GM19463 (cell line): ENCODE measurements around the gene CPNE6.
A peak's percentile ranks its signal among the peaks of the same experiment; 100 is the strongest.

Experiments
- ATAC-seq: cut with Tn5 transposase; IDR thresholded peaks from one replicate; pipeline ENCODE4 v1.9.1; 2021; ENCODE audit warnings: mild to moderate bottlenecking, moderate library complexity; ENCODE audit not compliant: unreplicated experiment

Gene CPNE6

DNA sequence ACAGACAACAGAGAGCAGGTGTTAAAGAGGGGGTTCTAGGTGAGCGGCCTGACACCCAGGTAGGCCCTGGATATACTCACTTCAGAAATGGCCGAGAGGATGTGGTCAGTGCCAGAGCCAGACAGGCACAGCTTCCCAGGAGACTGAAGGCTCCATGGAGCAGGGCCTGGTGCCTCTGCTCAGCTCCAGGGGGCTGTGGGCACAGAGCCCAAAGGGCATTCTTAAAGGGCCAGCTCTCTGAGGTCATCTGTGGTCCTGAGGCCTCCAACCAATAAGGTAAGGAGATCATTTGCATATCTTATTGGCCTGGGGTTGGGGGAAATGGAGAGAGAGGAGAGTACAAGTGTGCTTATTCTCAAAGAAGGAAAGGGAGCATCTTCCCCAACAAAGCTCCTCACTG lies 13.1 kb downstream of the CPNE6 start:
- ATAC-seq: no peak

DNA sequence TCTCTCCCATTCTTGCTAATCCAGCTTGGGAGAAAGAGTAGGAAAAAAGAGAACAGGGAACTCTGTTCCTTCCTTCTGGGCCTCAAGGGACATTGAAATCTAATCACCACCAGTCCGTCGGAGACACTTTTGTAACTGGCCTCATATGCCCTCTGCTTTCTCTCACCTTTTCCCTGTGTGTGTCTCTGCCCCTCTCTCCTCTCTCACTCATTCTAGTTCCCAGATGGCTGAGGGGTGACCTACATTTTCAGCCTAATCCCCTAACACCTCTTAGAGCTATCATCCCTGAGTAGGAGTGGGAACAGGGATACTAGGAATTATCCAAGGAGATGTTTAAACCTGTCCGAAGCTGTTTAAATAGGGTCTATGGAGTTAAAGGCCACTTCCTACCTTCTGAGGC lies 13.9 kb downstream of the CPNE6 start:
- ATAC-seq: no peak

DNA sequence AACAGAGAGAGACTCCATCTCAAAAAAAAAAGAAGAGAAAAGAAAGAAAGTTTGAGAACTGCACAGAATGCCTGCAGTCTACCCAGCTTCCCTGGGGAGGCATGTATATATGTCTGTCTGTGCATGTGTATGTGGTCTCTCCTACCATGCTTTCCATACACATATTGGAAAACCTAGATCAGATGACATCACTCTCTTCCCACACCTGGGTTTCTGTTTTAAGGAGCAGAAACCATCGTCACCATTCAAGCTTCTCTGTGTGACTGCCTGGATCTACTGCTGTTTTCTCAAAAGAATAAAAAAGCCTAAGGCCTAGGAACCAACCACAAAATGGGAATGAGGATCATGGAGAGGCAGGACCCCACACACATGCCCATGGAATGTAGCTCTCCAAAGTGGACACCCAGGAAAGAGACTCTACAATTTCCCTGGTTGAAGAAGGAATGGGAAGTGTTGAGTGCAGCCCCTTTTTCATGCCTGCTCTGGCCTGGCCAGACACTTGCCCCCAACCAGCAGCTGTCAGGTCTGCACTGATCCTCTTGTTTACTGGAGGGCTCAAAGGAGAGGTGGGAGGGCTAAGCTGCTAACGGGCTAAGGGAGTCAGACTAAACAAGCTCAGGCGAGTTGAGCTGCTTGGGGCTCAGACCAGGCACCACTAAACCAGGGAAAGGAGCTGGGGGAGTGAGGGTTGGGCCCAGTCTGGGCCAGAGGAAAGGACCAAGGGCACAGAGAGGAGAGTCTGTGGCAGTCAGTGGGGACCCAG lies 15.0 kb downstream of the CPNE6 start:
- ATAC-seq: no peak

DNA sequence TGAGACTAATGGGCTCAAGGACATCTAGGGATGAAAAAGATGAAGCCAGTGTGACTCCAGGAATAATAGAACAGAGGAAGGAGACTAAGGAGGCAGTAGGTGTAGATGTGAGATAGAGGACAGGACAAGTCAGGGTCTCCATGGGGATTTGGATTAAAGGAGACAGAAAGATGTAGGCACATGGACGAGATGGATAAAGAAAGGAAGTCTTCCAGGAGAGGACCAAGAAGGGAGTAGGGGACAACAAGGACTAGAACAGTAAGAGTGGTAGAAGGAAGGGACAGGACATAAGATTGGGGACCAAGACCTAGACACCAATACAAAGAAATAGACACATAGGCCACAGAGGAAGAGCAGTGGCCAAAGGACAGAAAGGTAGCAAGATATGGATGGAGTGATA lies 15.6 kb downstream of the CPNE6 start:
- no peak for ATAC-seq

DNA sequence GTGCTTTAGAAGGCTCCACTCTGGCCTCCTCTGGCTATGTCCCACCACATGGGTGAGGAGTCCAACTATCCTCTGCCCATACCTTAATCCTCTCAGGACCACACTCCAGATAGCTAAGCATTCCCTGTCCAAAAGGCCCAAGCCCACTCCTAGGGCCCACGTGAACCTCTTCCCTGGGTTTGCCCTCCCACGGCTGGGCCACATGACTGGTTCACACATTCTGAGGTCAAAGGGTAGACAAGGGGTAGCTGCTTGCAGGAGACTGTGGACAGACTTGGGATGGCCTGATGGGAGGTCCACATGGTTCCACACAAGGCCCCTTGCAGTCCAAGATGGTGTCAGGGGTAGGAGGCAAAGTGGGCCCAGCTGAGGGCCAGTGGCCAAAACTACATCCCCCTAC lies 16.7 kb downstream of the CPNE6 start:
- ATAC-seq: no peak

DNA sequence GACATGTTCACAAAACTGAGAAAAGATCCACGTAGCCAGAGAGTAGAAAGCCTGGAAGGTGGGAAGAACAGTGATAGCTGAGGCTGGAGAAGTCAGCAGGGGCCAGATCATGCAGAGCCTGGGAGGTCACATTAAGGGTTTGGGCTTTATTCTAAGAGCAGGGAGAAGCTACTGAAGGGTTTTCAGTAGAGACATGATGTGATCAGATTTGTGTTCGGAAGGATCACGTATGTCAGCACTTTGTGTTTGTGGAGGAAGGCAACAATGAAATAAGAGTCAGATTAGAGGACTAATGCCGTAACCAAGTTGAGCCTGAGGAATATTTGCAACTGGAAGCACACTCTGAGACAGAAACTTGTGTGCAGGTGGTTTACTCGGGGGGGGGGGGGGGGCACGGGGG lies 18.5 kb downstream of the CPNE6 start:
- ATAC-seq: no peak

DNA sequence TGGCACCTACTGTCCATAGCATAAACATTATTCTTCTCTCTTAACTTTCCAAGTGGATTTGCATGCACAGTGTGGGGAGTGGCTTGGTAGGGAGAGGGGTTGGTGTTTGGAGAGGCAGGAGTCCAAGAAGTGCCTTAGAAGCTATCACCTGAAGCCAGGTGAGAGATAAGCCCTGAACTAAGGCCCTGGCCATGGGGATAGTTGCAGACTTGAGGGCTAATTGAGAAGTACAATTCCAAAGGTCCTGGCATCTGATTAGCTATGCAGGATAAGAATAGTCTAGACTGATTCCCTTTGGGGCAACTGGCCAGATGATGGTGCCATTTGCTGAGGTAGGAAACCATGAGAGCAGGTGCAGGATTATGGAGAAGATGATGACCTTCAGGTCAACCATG lies 20.7 kb downstream of the CPNE6 start:
- no peak for ATAC-seq

DNA sequence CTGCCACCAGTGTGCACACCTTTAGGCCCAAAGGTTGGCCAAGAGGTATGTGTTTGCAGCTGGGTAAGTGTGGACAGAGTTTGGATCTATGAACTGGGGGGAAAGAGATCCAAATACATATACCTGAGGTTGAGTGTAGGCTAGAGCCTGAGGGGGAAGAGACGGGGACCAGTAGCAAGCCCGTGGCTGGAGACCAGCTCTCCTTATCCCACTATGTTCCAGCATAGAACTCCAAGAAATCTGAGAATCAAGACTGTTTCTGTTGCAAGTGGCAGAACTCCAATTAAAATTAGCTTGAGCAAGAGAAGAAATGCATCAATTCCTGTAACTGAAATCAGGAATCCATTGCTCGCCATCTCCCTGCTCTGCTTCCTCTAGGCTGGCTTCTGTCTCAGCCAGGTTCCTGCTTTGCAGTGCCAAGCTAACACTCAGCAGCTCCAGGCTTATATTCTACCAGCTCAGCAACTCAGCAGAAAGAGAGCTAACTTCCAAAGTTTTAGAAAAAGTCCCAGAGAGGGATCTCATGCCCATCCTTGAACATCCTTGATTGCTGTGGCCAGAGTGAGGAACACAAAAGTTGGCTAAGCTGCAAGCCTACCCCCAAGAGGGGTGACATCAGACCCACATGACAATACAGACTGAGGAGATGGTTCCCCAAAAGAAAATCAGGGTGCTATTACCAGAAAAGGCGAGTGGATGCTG lies 21.3 kb downstream of the CPNE6 start:
- ATAC-seq: no peak

DNA sequence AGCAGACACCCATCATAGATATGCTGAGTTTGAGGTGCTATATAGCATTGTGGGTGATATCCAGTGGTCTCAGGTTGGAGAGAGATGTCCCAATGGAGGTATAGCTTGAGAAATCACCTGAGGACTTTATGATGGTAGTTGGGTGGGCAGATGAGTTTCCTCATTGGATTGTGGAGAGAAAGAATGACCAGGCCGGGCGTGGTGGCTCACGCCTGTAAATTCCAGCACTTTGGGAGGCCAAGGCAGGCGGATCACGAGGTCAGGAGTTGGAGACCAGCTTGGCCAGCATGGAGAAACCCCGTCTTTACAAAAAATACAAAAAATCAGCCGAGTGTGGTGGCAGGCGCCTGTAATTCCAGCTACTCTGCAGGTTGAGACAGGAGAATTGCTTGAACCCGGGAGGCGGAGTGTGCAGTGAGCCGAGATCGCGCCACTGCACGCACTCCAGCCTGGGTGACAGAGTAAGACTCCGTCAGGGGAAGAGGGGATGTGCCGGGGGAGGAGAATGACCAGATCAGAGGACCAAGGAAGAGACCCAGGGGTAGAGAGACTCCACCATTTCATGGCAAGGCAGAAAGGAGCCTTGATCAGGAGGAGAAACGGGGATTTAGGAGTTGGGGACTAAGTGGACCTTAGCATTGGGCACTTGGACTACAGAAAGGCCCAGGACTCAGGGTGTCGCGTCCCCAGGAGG lies 22.0 kb downstream of the CPNE6 start:
- ATAC-seq: no peak

DNA sequence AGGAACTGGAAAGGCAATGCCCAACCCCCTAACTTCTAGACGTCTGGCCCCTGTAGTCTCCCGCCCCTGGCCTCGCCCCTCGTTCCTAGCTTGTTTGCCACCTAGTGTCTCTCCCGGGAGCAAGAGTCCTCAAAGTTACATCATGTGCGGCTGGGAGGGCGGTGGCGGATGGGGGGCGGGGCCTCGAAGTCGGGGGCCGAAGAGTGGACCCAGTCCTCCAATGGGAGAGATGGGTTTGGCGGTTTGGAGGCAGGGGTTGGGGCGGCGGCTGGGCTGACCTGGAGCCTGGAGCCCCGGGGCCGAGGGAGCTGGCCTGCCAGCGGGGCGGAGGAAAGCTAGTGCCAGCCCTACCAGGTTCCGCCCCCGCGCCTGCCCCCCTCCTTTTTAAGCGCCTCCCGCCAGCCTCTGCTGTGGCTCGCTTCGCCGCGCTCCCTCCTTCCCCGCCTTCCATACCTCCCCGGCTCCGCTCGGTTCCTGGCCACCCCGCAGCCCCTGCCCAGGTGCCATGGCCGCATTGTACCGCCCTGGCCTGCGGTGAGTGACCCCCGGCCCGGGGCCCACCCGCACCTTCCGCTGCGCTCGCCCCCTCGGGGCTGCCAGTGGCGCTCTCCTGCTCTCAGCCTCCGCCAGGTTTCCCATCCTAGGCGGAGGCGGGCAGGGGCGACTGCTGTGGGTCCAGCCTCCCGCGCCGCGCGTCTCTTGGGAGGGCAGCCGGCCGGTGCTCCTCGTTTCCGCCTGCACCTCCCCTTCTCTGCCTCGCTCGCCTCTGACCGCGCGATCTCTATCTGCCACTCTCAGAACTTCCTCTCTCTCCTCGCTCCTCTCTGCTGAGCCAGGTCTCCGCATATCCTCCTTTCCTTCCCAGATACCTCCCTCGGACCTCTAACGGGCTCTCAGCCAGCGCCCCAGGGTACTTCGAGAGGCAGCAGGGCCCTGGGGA lies 22.8 kb downstream of the CPNE6 start, which contains the start of gene PCK2:
PCK2 (plus strand) TSS at position 411 of the 940 bp plus-strand sequence; CDS start at position 506, 95 bp downstream.
- peak; percentile 57 for ATAC-seq

DNA sequence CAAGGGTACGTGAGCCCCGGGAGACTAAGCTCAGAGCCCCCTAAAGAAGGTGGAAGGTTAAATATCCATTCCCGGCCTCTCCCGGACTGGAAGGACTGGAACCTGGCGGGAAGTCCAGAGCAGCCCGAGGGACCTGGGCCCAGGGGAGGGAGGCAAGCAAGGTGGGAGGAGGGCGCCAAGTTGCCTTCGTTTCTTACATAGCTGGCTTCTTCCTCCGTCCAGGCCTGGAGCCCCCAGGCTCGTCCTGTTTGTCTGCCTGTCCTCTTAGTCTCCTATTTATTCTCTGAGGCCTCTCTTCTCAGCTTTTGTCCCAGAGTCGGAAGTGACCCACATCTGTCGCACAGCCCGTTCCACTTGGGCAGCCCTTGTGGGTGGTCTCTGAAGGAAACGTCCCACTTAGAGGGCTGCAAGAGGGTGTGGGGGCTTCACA lies 23.5 kb downstream of the CPNE6 start:
- no peak for ATAC-seq

DNA sequence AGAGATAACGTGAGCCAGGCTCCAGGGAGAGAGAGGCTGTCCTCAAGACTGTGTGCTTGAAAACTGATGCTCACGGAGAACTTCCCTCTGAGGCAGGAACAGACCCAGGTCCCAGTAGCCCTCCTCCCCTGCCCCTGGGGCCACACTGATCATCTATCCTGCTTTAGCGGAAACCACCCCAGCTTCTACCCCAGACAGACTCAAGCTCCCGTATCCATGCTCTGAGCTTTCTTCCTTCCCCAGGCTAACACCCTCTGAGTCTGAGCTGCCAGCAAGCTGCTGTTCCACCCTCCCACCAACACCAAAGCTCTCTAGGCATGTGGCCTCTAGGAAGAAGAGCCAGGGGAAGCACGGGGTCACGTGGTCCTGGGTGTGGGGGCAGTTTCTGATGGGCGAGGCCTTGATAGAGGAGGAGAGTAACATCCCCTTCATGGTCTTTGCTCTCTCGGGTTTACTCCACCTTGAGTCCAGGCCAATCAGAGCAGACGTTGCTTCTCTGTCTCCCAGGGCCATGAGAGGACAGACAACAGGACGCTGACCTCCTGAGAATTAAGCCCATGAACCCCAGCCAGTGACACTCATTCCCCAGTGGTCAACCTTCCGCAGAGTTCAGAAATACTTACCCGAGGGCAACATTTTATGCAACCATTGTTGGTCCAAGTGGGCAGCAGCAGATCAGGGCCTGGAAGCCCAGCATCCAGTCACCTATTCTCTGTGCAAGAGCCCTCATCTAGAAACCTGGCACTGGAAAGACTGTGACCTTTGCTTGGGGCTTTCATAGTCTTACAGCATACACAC lies 24.1 kb downstream of the CPNE6 start:
- peak; percentile 64 for ATAC-seq

DNA sequence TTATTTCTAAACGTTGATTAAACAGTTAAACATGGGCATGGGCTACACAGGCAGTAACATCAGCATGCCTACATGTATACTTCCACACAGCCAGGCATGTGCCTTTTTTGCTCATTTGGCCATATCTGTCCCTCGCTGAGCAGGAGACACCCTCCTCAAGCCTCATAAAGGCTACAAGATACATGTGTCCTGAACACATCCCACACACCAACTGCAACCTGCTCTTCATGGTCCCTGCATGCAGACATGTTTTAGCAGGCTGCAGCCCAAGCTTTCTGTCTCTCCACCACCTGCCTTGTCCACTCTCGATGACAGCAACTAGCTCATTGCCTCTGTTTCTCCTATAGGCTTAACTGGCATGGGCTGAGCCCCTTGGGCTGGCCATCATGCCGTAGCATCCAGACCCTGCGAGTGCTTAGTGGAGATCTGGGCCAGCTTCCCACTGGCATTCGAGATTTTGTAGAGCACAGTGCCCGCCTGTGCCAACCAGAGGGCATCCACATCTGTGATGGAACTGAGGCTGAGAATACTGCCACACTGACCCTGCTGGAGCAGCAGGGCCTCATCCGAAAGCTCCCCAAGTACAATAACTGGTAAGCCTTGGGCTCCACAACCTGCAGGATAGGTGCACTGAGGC lies 25.3 kb downstream of the CPNE6 start:
- ATAC-seq: no peak

DNA sequence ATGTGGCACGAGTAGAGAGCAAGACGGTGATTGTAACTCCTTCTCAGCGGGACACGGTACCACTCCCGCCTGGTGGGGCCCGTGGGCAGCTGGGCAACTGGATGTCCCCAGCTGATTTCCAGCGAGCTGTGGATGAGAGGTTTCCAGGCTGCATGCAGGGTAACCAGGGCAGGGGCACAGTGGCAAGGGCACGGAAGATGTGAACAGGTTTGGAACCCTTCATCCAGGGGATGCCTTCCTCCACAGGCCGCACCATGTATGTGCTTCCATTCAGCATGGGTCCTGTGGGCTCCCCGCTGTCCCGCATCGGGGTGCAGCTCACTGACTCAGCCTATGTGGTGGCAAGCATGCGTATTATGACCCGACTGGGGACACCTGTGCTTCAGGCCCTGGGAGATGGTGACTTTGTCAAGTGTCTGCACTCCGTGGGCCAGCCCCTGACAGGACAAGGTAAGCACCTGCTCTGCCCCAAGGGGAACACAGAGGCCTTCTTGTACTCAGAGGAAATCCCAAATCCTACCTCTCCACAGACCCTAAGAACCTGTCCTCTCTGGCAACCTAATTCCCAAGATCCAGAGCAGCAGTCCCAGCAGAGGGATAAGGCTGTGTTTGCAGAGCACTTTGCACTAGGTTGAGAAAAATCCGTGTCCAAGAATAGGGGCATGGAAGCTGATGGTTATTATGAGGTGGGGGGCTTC lies 27.0 kb downstream of the CPNE6 start:
- no peak for ATAC-seq

DNA sequence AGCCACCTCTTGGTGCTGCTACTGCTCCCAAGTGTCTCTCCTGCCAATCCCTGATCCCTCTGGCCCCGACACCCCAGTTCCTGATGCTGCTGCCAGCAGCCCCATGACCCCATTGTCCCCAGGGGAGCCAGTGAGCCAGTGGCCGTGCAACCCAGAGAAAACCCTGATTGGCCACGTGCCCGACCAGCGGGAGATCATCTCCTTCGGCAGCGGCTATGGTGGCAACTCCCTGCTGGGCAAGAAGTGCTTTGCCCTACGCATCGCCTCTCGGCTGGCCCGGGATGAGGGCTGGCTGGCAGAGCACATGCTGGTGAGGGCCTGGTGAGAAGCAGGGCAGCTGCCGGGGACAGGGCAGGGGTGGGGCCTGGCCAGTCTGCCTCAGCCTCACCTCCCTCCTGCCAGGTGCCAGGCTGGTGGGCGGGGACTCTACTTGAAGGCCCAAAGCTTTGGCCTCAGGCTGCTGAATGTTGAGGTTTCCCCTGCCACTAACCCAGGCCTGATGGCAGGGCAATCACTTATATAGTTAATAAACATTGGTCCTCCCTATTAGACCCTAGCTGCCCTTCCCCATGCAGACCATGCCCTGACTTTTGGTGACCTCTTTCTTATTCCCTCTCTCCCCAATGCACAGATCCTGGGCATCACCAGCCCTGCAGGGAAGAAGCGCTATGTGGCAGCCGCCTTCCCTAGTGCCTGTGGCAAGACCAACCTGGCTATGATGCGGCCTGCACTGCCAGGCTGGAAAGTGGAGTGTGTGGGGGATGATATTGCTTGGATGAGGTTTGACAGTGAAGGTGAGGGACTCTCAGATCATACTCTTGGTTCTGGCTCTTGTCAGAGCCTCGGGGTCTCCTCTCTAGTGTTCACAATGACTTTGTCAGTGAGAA lies 27.8 kb downstream of the CPNE6 start:
- ATAC-seq: no peak

DNA sequence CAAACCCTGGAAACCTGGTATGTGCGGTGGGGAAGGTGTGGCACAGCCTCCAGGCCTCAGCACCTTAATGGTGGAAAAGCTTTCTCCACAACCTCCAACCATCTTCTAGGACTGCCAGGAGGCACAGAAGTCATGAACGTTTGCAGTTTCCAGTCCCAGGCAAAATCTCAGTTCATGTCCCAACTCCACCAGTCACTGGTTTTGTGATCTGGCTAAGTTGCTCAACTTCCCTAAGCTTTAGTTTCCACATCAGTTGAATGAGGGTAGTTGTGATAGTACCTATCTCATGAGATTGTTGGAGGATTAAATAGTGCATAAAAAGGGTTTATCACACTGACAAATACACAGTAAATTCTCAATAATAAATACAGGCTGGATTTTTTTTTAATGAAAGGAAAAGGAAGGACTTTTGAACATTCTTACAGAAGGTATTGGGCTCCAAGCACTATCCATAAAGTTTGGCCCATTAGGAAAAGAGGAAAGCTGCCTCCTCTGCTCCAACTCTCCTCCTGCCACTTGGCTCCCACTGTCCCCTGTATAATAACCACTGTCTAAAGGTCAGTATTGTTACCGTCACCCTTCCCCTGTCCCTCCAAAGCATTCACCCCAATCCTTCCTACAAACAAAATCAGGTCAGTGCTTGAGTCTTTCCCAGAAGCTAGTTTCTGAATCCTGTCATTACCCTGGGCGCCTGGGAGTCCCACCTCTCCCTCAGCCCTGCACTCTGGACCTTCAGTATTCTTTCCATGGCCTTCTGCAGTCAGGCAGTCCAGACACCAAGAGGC lies 29.0 kb downstream of the CPNE6 start:
- no peak for ATAC-seq

DNA sequence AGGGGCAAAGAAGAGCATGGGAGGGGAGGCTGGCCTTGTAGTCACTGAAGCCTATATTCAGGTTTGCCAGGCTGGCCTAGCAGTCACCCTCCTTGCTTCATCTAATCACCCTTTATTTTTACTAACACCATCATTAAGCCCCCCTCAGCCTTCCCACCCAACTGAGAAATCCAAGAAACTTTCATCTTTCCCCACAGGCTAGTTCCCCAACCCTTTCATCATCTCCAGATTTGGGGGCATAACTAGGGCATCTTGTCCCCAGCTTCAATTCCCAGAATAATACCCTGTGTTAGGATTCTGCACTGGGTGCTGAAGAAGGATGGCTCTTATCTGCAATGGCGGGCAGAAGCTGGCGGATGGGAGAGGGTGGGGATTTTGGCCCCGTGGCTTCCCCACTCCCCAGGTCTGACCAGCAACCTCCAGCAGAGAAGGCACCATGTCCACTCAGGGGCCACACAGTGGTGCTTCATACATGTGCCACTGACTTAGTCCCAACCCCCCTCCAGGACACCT lies 29.7 kb downstream of the CPNE6 start:
- no peak for ATAC-seq
